Sigmoid colon (tissue), 7 donors: Measurements from ENCODE around the gene HLF. TPM values are rescaled to one million over a fixed set of nuclear protein-coding genes. Genes with fewer than 3 reads are reported as not detected.
A peak's percentile ranks its signal among the peaks of the same experiment; 100 is the strongest.

ENCODE experiments used
- DNase-seq: peaks from one replicate; pipeline ENCODE4 v3.0.0-alpha.2; 2019
- H3K27ac ChIP-seq, 4 donors: fragments of 200-600 bp; sonication (generic); one replicate each; pipeline ENCODE4 v1.5.1; 2016 to 2019; ENCODE audit warnings: mild to moderate bottlenecking in 1 of 4
- H3K27me3 ChIP-seq, 3 donors: fragments of 200-600 bp; sonication (generic); one replicate each; pipeline ENCODE4 v1.5.1; 2019; ENCODE audit warnings: mild to moderate bottlenecking in 1 of 3
- H3K36me3 ChIP-seq, 4 donors: fragments of 200-600 bp; sonication (generic); one replicate each; pipeline ENCODE4 v1.5.1; 2016 to 2019
- H3K4me1 ChIP-seq, 4 donors: fragments of 200-600 bp; sonication (generic); one replicate each; pipeline ENCODE4 v1.5.1; 2017 to 2019
- H3K4me3 ChIP-seq, 4 donors: fragments of 200-600 bp; sonication (generic); one replicate each; pipeline ENCODE4 v1.5.1; 2017 to 2019; ENCODE audit warnings: mild to moderate bottlenecking in 2 of 4, moderate library complexity in 1 of 4
- H3K9me3 ChIP-seq, 4 donors: fragments of 200-600 bp in 3 of 4; sonication (generic) in 3 of 4; one replicate each; pipeline versions ENCODE4 v1.5.1 to v1.6.1; 2013 to 2019
- CTCF ChIP-seq, 4 experiments: fragments of 450-650 bp in 3 of 4; fragments of 200-600 bp in 1 of 4; IDR thresholded peaks; one replicate each; pipeline ENCODE4 v1.5.1; 2016 to 2019; ENCODE audit warnings: antibody characterized with exemption in 4 of 4, mild to moderate bottlenecking in 3 of 4, moderate library complexity in 2 of 4
- EP300 ChIP-seq, 4 donors: sonication (generic); formaldehyde crosslinking; IDR thresholded peaks; one replicate each; pipeline ENCODE4 v1.6.1; 2017; ENCODE audit warnings: antibody characterized with exemption in 4 of 4
- POLR2A ChIP-seq, 2 donors: fragments of 450-650 bp; IDR thresholded peaks; one replicate each; pipeline ENCODE4 v1.6.1; 2016; ENCODE audit warnings: antibody characterized with exemption in 2 of 2, mild to moderate bottlenecking in 2 of 2, moderate library complexity in 2 of 2
- POLR2AphosphoS5 ChIP-seq, 4 donors: sonication (generic); formaldehyde crosslinking; IDR thresholded peaks; one replicate each; pipeline ENCODE4 v1.6.1; 2017; ENCODE audit warnings: antibody characterized with exemption in 4 of 4
- WGBS, 2 donors: extraction: QIAGEN DNeasy Blood & Tissue Kit; methylation state at CpG; one replicate each; pipeline ENCODE4 v1.1.7; 2013; 5-methylcytosine and 5-hydroxymethylcytosine counted together
- intact Hi-C: fragments of 100-400 bp; cut with DNase I; formaldehyde crosslinking; loops from one replicate; pipeline ENCODE4 v1.15.1; 2023
- polyA plus RNA-seq, 3 donors: library from polyadenylated mRNA; stranded (reverse); fragments of 200-250 nt; gene quantifications; one replicate each; pipeline ENCODE4 v1.2.3, GENCODE V29; 2013
- total RNA-seq, 4 donors: library from RNA; depleted of rRNA; stranded (reverse); fragments of >200 nt; gene quantifications; one replicate each; pipeline ENCODE4 v1.1.0, GENCODE V29; 2016
- donor health status: healthy with polysubstance abuse.
- donor health status: Bipolar disorder and iron deficiency.
- donor health status: healthy.

The HLF gene
- total and polyA plus RNA-seq, 7 donors: 0.92 to 54.0 (median 41.7) TPM

GRCh38 chr17:55320594-55321426, 56.0 kb downstream of the HLF start:
- Histone ChIP-seq H3K36me3 (peaks cover 8 to 72% (median 20%) of the 10 kb centered on the region in 4 donors), H3K9me3 (no peaks in the 10 kb centered on the region), H3K4me3 (no peak overlapping the region), H3K4me1 (peaks cover 0 to 11% (median 10%) of the 10 kb centered on the region in 4 donors), H3K27ac (peak overlapping the region in 1 of 4 donors; percentile 24), H3K27me3 (no peaks in the 10 kb centered on the region)
- intact Hi-C loops: no loop called here
- DNase-seq: no peak
- 94 to 96% methylated on average over 23 of the region's 23 CpGs for WGBS, 2 donors
- TF ChIP-seq CTCF (IDR thresholded peaks at IDR 0.05): no peak
- TF ChIP-seq EP300 (IDR thresholded peaks at IDR 0.05): no peak
- TF ChIP-seq POLR2A (IDR thresholded peaks at IDR 0.05): no peak
- no peak for TF ChIP-seq POLR2AphosphoS5 (IDR thresholded peaks at IDR 0.05)

GRCh38 chr17:55321427-55322060, 56.8 kb downstream of the HLF start:
- peak overlapping the region in 1 of 4 donors; percentile 24 for H3K27ac ChIP-seq
- intact Hi-C loops: no loop called here
- TF ChIP-seq POLR2AphosphoS5 (IDR thresholded peaks at IDR 0.05) (no peak), EP300 (IDR thresholded peaks at IDR 0.05) (no peak), POLR2A (IDR thresholded peaks at IDR 0.05) (no peak)
- H3K27me3 ChIP-seq: no peaks in the 10 kb centered on the region
- 71 to 74% methylated on average over 6 of the region's 6 CpGs for WGBS, 2 donors
- peaks cover 0 to 14% (median 11%) of the 10 kb centered on the region in 4 donors for H3K4me1 ChIP-seq
- DNase-seq: no peak
- H3K4me3 ChIP-seq: no peak overlapping the region
- no peaks in the 10 kb centered on the region for H3K9me3 ChIP-seq
- peaks cover 8 to 65% (median 17%) of the 10 kb centered on the region in 4 donors for H3K36me3 ChIP-seq

- no peak overlapping the region for H3K4me3 ChIP-seq
- no peaks in the 10 kb centered on the region for H3K9me3 ChIP-seq
- DNase-seq: no peak
- no peak overlapping the region for H3K27ac ChIP-seq
- WGBS, 2 donors: 23 to 77% methylated on average over 11 of the region's 11 CpGs
- H3K36me3 ChIP-seq: peaks cover 4 to 55% (median 12%) of the 10 kb centered on the region in 4 donors
- peaks cover 0 to 17% (median 13%) of the 10 kb centered on the region in 4 donors for H3K4me1 ChIP-seq
- no peaks in the 10 kb centered on the region for H3K27me3 ChIP-seq
- intact Hi-C loops: no loop called here
- TF ChIP-seq POLR2AphosphoS5 (IDR thresholded peaks at IDR 0.05) (no peak), EP300 (IDR thresholded peaks at IDR 0.05) (no peak)
Measured at GRCh38 chr17:55322453-55322985, 57.8 kb downstream of the HLF start.

GRCh38 chr17:55323518-55324295, 58.9 kb downstream of the HLF start:
- no peak for TF ChIP-seq POLR2AphosphoS5 (IDR thresholded peaks at IDR 0.05)
- no peak for TF ChIP-seq CTCF (IDR thresholded peaks at IDR 0.05)
- TF ChIP-seq POLR2A (IDR thresholded peaks at IDR 0.05): no peak
- TF ChIP-seq EP300 (IDR thresholded peaks at IDR 0.05): no peak
- peaks cover 0 to 43% (median 7%) of the 10 kb centered on the region in 4 donors for H3K36me3 ChIP-seq
- DNase-seq: no peak
- no peak overlapping the region for H3K4me3 ChIP-seq
- no peaks in the 10 kb centered on the region for H3K27me3 ChIP-seq
- intact Hi-C loops: no loop called here
- H3K4me1 ChIP-seq: peaks cover 0 to 21% (median 13%) of the 10 kb centered on the region in 4 donors
- WGBS, 2 donors: 94 to 98% methylated on average over 7 of the region's 7 CpGs
- H3K9me3 ChIP-seq: no peaks in the 10 kb centered on the region
- no peak overlapping the region for H3K27ac ChIP-seq

GRCh38 chr17:55324296-55324978, 59.7 kb downstream of the HLF start:
- Histone ChIP-seq H3K9me3 (no peaks in the 10 kb centered on the region), H3K36me3 (peaks cover 0 to 36% (median 6%) of the 10 kb centered on the region in 4 donors), H3K4me1 (peaks cover 0 to 21% (median 13%) of the 10 kb centered on the region in 4 donors), H3K27me3 (no peaks in the 10 kb centered on the region), H3K27ac (no peak overlapping the region), H3K4me3 (no peak overlapping the region)
- WGBS, 2 donors: 92 to 93% methylated on average over 9 of the region's 9 CpGs
- TF ChIP-seq POLR2A (IDR thresholded peaks at IDR 0.05) (no peak), EP300 (IDR thresholded peaks at IDR 0.05) (no peak), CTCF (IDR thresholded peaks at IDR 0.05) (no peak), POLR2AphosphoS5 (IDR thresholded peaks at IDR 0.05) (no peak)
- DNase-seq: no peak
- intact Hi-C loops: no loop called here
